ENCODE measurements around the gene MORN2. TPM values are rescaled to one million over a fixed set of nuclear protein-coding genes. Genes with fewer than 3 reads are reported as not detected.

The MORN2 gene
- total RNA-seq, 1 experiment from 2014 or later = 24.4 TPM

DNA sequence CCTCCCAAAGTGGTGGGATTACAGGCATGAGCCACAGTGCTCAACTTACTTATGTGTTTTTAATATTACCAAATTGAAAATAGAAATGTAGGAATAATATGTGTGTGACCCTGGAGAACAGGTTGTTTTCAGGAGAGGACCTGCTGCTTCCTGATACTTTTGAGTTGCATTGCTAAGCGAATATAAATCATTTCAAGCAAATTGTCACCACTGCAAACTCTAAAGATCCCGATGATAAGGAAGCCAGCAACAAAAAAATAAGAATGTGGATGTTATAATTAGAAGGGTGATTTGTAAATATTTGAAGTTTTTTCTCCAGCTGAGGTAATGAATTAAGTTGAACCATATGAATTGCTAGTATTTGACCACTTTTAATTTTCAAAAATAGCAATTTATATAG lies 54.8 kb downstream of the MORN2 start:
- Histone ChIP-seq H3K79me2 (ENCODE audit: low read length) (no peaks in the 10 kb centered on the region), H3F3A (ENCODE audit: low read length, unreplicated experiment) (no peaks in the 10 kb centered on the region), H3K36me3 (ENCODE audit: low read depth, low read length) (no peaks in the 10 kb centered on the region), H3K4me2 (ENCODE audit: low read length) (no peak overlapping the region), H2AFZ (ENCODE audit: low read length) (0 out of 2 replicates have a peak overlapping the region, but pooled peaks have one; percentile 26), H4K20me1 (ENCODE audit: low read length) (no peaks in the 10 kb centered on the region), H3K27me3 (ENCODE audit: low read length) (no peaks in the 10 kb centered on the region), H3K4me1 (ENCODE audit: insufficient read depth, low read length) (peaks cover 3% of the 10 kb centered on the region; the same call in 1 of the 2 replicates), H3K4me3 (ENCODE audit: low read length) (no peak overlapping the region), H3K9me2 (replicated peaks; ENCODE audit: low read length) (no peaks in the 10 kb centered on the region), H3K27ac (ENCODE audit: low read length) (no peak overlapping the region), H3K9ac (ENCODE audit: low read length) (no peak overlapping the region), H3K9me3 (ENCODE audit: low read length) (no peaks in the 10 kb centered on the region)
- no TSS peak for BruUV-seq (replicated peaks)
- CTCF ChIA-PET = no interaction called here
- ATAC-seq (no peak), DNase-seq (no peak)
- intact Hi-C loops (cut with micrococcal nuclease) = no loop called here
- TF ChIP-seq EZH2 (IDR thresholded peaks at IDR 0.05; ENCODE audit: low read length, unreplicated experiment) (no peak), EZH2phosphoT487 (IDR thresholded peaks at IDR 0.05; ENCODE audit: borderline replicate concordance, low read length) (no peak)
- TF ChIP-seq, protein P1, sequence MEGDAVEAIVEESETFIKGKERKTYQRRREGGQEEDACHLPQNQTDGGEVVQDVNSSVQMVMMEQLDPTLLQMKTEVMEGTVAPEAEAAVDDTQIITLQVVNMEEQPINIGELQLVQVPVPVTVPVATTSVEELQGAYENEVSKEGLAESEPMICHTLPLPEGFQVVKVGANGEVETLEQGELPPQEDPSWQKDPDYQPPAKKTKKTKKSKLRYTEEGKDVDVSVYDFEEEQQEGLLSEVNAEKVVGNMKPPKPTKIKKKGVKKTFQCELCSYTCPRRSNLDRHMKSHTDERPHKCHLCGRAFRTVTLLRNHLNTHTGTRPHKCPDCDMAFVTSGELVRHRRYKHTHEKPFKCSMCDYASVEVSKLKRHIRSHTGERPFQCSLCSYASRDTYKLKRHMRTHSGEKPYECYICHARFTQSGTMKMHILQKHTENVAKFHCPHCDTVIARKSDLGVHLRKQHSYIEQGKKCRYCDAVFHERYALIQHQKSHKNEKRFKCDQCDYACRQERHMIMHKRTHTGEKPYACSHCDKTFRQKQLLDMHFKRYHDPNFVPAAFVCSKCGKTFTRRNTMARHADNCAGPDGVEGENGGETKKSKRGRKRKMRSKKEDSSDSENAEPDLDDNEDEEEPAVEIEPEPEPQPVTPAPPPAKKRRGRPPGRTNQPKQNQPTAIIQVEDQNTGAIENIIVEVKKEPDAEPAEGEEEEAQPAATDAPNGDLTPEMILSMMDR (conservative IDR thresholded peaks at IDR 0.05; ENCODE audit: low read depth, low read length) = no peak
- POLR2A ChIA-PET (ENCODE audit: unreplicated experiment) = no interaction called here

Other genes starting within 250 kb of the MORN2 start
- gene GALM, start 209.9 kb upstream of the MORN2 start, total RNA-seq (2014; rRNA removed) = 22.7 and 26.4 TPM in 2 replicates
- gene SRSF7, start 124.6 kb upstream of the MORN2 start, total RNA-seq (2014; rRNA removed) = 148 and 160 TPM in 2 replicates
- gene GEMIN6, start 97.8 kb upstream of the MORN2 start, total RNA-seq (2014; rRNA removed) = 13.7 and 23.8 TPM in 2 replicates
- gene DHX57, start within 50 bp of the MORN2 start, total RNA-seq (2014; rRNA removed) = 16.6 and 17.5 TPM in 2 replicates
- gene ARHGEF33, start 13.9 kb downstream of the MORN2 start, total RNA-seq (2014; rRNA removed) = 0.04 and 0.06 TPM in 2 replicates
- 9.7 and 10.5 TPM in 2 replicates for gene SOS1, start 245.1 kb downstream of the MORN2 start, total RNA-seq (2014; rRNA removed)